Stimulated activated CD8-positive, alpha-beta memory T cell treated with anti-CD3 and anti-CD28 coated beads, Interleukin-7, amount 100 ng/mL, for 4 hours (primary cell): Measurements from ENCODE around the gene ELL.
A peak's percentile ranks its signal among the peaks of the same experiment; 100 is the strongest.
"Not testable (repeated sequence)": the region's sequence is repeated elsewhere in the genome, so short reads cannot be mapped to it uniquely, and the experiment has no call there.

Source experiments
- DNase-seq, 2 donors: peaks; one replicate each; pipeline ENCODE4 v3.0.0-alpha.2; 2020; ENCODE audit warnings: low read depth in 2 of 2

ELL gene

GRCh38 chr19:18531485-18531884 is 9.6 kb upstream of the ELL start:
- DNase-seq = no peak

DNA sequence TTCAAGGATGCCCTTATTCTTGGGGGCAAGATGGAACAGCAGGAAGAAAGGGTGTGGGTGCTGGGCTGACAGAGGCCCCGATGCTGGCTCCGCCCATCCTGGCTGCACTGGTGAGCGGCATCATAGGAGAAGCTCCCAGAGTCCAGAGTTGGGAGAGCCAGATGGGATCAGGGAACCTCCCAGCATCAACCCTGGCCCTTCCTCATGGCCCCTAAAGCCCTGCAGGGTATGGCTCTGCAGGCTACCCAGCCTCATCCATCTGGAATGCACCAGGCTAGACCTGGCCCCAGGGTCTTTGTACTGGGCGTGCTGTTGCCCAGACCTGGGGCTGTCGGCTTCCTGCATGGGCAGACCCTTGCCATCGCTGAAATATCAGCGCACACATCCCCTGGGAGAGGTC is 7.9 kb upstream of the ELL start:
- no peak for DNase-seq

- no peak for DNase-seq
Observed at GRCh38 chr19:18526316-18526715, 4.4 kb upstream of the ELL start.

- no peak for DNase-seq
Observed at GRCh38 chr19:18523841-18524240, 2.0 kb upstream of the ELL start.

- DNase-seq = not testable (repeated sequence)
Observed at GRCh38 chr19:18522862-18523440, 1.1 kb upstream of the ELL start.

- DNase-seq = peak; percentile 100
Observed at GRCh38 chr19:18522124-18522861, 423 bp upstream of the ELL start.

GRCh38 chr19:18520848-18521691 is 800 bp downstream of the ELL start:
- DNase-seq = no peak

GRCh38 chr19:18519962-18520847 is 1.7 kb downstream of the ELL start:
- DNase-seq = no peak

DNA sequence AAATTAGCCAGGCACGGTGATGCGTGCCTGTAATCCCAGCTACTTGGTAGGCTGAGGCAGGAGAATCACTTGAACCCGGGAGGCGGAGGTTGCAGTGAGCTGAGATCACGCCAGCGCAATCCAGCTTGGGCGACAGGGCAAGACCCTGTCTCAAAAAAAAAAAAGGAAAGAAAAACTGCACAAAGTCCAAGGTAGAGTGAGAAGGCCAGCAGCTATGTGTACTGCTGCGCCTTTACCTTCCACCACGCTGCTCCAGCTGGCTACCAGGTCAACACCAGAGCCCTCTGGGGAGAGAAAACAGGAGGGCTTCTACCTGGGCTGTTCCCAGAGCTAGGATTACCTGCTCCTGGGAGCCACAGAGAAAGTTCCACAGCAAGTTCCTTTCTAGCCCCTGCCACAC is 3.2 kb downstream of the ELL start:
- no peak for DNase-seq

- DNase-seq = no peak
Observed at GRCh38 chr19:18517606-18518005, 4.3 kb downstream of the ELL start.

GRCh38 chr19:18515959-18516358 is 5.9 kb downstream of the ELL start:
- DNase-seq = no peak

GRCh38 chr19:18514800-18515682 is 6.8 kb downstream of the ELL start:
- no peak for DNase-seq

DNA sequence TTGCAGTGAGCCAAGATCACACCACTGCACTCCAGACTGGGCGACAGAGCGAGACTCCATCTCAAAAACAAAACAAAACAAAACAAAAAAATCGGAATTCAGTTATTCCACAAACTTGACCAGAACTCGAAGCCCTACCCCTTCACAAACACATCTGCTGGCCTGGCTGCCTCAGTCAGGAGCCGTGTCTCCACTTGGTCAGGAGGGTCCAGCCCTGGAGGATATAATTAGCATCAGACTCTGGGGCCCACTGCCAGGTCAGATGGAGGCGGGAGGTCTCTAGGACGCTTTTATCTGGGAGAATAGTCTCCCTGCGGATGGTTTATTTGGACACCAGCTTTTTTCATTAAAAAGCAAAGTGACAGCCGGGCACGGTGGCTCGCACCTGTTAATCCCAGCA is 8.0 kb downstream of the ELL start:
- DNase-seq = no peak

GRCh38 chr19:18510216-18510615 is 11.7 kb downstream of the ELL start:
- DNase-seq = no peak

GRCh38 chr19:18508585-18508984 is 13.3 kb downstream of the ELL start:
- no peak for DNase-seq

DNA sequence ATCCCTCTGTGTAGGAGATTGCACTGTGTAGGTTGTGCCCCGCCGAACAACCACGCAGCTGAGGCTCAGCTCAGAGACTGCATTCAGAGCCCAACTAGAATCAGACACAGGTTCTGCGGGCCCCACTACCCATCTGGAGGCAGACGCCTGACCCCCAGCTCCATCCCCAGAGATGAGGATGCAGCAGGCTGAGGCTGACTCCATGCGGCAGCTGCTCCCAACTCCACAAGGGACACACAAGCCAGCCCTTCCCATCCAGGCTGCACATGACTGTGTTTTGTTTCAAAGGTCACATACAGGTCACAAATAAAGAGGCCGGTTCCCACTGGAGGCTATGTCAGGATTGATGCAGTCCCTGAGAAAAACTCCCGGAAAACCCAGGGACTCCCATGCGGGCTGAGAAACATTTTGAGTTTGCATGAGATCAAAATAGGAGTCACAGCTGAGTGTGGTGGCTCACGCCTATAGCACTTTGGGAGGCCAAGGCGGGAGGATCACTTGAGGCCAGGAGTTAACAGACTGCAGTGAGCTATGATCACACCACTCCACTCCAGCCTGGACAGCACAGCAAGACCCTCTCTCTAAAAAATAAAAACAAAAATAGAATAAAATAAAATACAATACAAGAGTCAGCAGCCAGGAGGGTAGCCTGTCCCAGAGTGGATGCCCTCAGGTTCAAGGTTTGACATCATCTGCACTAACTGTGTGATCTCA is 14.0 kb downstream of the ELL start:
- DNase-seq = no peak

- no peak for DNase-seq
Observed at GRCh38 chr19:18507021-18507726, 14.7 kb downstream of the ELL start.

- DNase-seq = no peak
Observed at GRCh38 chr19:18506101-18506930, 15.6 kb downstream of the ELL start.
